IPS DF 4.7 (cell line): Measurements from ENCODE around the gene KCNG4.

Source experiments
- DNase-seq: peaks from one replicate; pipeline ENCODE4 v3.0.0-alpha.2; 2013; ENCODE audit warnings: low spot score; ENCODE audit errors: extremely low read depth

The KCNG4 gene

DNA sequence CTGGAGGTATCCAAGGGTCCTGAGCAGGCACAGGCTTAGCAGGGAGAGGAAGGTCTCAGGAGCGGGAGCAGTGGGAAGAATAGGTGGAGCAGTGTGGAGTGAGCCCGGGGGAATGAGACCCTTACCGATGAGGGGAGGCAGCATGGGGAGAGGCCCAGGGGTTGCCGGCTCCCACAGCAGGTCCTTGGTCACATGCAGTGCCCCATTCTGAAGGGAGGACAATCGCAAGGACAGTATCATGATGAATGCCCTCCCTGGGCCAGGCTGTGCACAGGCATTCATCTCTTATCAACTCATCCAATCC is 56.3 kb downstream of the KCNG4 start:
- no peak for DNase-seq

GRCh38 chr16:84182680-84183571 is 56.9 kb downstream of the KCNG4 start:
- DNase-seq = no peak

- DNase-seq = no peak
These were observed 57.7 kb downstream of the KCNG4 start for GRCh38 chr16:84182104-84182503.

DNA sequence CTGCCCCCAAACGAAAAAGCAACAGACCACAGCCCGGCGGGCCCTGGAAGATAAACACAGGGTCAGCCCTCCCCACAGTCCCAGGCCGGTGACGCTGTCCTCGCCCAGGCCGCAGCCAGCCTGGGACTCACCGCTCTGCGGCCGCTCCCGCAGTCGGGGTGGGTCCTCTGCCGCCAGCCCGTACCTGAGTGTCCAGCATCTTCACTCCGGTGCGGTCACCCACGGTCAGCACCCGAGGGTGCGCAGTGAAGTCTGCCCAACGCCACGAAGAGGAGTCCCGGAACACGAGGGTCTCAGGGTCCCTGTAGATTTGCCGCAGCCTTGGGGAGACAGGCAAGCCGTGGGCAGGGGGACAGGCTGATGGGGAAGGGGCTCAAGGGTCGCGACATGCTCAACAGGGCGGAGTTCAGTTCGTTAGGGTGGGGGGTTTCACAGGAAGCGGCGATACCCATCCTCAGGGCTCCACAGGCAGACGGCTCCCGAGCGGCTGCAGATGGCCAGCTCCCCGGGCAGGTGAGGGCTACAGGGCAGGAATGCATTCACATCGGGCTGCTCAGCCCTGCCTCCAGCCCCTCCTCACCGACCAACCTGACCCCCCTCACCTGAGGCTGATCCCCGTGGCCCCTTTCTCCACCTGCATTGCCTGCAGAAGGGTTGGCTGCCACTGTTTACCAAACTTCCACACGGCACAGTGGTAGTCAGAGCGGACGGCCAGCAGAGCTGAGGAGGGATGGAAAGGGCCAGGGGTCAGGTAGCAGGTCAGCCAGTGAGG is 58.5 kb downstream of the KCNG4 start:
- no peak for DNase-seq

GRCh38 chr16:84180519-84181140 is 59.2 kb downstream of the KCNG4 start:
- DNase-seq = no peak

DNA sequence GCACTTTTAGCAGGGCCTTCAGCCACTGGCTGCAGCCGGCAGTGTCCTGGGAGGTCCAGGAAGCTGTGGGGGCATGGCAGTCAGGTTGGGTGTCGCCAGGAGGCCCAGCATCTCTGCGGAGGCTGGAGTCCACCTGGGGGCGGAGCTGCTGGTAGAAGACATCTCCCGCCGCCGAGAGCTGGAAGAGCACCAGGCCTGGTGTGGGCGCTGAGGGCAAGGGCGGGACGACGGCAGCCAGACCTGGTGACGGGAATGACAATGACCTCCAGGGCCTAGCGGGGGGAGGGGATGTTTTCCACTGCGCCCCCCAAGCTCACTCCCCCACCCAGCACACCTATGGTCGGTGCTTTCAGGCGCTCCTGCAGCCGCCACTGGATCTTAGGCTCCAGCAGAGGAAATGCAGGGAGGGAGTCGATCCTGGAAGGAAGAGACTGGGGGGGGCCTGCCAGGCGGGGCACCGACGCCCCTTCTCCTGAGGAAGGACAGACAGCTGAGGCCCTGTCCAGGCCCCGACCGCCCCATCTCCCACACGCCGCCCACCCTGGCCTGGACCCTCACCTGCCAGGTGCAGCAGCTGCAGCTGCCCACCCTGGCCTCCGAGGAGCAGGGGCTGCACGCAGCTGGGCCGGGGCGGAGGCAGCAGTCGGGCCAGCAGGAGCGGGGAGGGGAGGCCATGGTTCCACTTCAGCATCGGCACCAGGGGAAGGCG is 60.0 kb downstream of the KCNG4 start:
- no peak for DNase-seq

GRCh38 chr16:84178892-84179611 is 60.8 kb downstream of the KCNG4 start:
- DNase-seq = no peak

GRCh38 chr16:84178146-84178765 is 61.6 kb downstream of the KCNG4 start:
- DNase-seq = no peak

DNA sequence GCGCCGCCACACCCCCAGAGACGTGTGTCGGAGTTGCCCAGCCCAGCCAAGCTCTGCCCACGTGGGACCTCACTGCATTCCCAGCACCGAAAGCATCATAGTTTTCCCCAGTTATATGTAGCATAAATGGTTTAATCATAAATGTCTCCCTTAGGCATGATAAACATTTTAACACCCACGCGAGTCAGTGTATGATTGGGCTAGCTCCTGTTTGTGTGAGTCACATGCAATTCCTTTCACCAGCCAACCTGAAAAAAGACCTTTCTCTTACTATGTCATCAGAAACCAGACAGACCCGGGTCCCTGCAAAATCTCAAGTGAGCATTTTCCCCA is 62.1 kb downstream of the KCNG4 start:
- DNase-seq = no peak

GRCh38 chr16:84176192-84177053 is 63.4 kb downstream of the KCNG4 start:
- DNase-seq = no peak

DNA sequence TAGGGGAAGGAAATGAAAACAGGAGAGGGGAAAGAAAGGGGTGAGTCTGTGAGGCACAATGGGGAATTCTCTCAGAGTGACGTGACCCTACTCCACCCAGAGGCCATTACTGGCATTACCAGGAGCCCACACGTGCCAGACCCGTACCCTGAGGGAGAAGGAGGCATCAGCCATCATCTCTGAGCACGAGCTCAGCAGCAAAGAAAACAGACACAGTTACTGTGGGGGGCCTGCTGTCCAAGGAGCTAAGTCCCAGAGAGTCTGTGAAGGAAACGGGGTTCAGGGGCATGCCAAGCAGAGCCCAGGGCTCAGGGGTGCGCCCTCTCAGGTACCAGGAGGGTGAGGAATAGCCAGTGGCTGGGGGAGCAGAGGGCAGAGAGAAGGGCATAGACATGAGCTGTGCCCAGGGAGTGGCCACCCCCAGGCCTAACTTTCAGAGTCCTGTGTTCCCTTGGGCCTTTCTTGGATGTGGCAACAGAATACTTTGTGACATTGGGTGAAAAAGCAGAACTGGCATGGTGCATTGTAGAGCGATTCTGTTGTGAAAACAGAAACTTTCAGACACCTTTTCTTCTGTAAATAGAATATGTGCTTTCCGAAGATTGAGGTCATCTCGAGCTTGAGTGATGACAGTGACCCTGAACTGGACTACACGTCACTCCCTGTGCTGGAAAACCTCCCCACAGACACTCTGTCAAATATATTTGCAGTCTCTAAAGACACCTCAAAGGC is 64.3 kb downstream of the KCNG4 start:
- no peak for DNase-seq

DNA sequence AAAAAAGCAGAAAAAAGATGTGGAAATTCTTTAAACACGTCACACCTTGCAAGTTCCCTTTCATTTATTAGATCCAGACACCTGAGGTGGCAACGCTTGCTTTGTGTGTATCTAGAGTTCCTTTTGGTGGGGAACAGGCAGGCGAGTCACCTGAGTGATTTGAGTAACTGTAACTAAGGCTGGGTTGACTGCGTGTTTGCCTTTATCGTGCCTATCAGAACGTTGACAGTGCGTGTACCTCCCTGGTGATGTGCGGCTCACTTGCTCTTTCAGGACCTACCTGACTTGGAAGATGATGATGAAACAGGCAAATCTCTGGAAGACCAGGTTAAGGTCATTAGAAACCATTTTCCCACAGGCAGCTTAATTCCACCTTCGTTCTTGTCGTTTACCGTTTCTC is 65.4 kb downstream of the KCNG4 start:
- DNase-seq = no peak

- no peak for DNase-seq
These were observed 70.0 kb downstream of the KCNG4 start for GRCh38 chr16:84169765-84170310.
